Activated CD8-positive, alpha-beta memory T cell treated with anti-CD3 and anti-CD28 coated beads for 48 hours (primary cell): Measurements from ENCODE around the gene NFIC.

Experiments used
- DNase-seq, 3 experiments: peaks; one replicate each; pipeline ENCODE4 v3.0.0-alpha.2; 2020; ENCODE audit warnings: low read depth in 2 of 3, low spot score in 2 of 3

Gene NFIC

GRCh38 chr19:3481241-3482090 lies 115.1 kb downstream of the NFIC start:
- DNase-seq, result no peak

DNA sequence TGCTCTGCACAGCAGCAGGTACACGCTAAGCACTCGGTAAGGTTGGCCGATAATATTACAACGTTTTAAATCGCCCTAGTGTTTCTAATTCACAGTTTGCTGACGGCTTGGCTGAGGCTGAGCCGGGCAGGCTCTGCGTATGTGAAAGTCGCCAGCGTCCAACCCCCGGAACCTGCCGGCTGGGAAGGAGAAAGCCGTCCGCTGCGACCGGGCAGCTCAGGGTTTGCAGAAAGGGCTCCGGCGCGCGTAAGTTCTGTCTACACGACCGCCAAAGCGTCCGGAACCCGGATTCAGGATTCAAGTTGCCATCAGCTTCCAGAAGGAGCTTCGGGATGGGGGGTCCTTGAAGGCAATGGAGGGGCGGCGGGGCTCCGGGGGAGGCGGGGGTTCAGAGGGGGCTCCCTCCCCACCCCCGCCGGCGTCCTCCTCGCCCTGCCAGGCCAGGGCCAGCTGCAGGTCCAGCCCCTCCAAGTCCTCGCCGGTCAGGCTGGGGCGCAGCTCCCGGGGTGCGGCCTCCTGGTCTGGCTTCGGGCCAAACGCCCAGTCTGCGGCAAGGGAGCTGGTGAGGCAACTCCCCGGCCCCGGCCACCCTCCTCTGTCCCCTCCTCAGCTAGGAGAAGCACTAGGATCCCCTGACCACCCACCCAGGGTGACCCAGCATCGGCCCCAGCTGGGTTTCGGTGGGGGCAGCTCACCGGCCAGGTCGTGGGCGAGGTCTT lies 116.3 kb downstream of the NFIC start:
- DNase-seq, result no peak

- no peak for DNase-seq
These were observed 116.8 kb downstream of the NFIC start, which contains the start of gene SMIM44 for GRCh38 chr19:3483226-3483628. Gene SMIM44 (minus strand): TSS chr19:3483441. CDS start chr19:3483403, 38 bp downstream.

- DNase-seq, result no peak
These were observed 125.2 kb downstream of the NFIC start for GRCh38 chr19:3491396-3492119.

- no peak for DNase-seq
These were observed 125.9 kb downstream of the NFIC start for GRCh38 chr19:3492131-3492839.

- no peak for DNase-seq
These were observed 126.5 kb downstream of the NFIC start for GRCh38 chr19:3492919-3493318.

DNA sequence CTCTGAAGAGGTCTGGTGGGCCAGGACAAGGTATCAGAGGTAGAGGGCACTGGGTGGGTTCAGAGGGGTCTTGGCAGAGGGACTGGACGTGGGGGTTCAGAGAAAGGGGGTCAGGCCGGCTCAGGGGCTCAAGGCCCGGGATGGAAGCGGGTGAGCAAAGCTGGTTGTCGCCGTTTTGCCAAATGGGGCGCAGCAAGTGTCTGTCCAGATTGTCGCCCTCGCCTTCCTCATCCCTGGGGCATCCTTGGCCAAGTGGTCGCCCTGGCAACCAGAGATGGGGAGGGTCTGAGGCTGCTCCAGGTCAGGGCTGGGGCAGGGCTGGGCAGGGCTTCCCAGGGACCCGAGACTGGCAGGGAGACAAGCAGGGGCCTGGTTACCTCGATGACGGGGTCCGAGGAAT lies 127.3 kb downstream of the NFIC start:
- no peak for DNase-seq

DNA sequence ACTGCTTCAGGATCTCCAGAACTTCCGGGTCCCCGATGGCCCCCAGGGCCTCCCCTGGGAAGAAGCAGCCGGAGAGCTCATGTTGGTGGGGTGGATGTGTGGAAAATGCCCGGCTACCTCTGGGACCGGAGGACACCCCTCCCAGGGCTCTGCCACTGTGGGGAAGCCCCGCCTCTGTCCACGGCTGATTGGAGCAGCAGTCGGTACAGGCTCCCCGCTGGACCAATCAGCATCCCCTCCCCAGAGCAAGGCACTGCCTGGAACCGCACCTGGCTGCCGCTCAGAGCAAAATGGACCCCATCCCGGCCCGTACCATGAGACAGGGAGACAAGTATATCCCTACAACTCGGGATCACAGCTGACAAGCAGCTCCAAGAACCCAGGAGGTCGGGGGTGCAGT lies 127.7 kb downstream of the NFIC start:
- DNase-seq, result no peak

DNA sequence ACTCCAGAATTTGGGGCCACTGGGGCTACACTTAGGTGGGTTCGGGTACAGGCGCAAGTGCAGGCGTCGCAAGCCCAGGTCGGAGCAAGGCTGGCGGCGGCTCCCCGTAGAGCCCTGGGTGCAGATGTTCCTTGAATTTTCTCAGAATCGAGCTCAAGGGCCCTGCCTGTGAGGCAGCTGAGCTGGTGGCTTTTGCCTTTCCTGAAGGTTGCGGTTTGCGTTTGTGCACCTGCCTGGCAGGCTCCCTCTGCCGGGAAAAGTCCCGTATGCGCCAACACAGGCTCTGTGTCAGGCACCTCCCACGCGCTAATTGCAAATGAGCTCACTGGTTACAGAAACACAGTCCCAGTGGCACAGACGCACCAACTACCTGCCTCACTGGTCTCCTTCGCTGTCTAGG lies 128.2 kb downstream of the NFIC start:
- no peak for DNase-seq

DNA sequence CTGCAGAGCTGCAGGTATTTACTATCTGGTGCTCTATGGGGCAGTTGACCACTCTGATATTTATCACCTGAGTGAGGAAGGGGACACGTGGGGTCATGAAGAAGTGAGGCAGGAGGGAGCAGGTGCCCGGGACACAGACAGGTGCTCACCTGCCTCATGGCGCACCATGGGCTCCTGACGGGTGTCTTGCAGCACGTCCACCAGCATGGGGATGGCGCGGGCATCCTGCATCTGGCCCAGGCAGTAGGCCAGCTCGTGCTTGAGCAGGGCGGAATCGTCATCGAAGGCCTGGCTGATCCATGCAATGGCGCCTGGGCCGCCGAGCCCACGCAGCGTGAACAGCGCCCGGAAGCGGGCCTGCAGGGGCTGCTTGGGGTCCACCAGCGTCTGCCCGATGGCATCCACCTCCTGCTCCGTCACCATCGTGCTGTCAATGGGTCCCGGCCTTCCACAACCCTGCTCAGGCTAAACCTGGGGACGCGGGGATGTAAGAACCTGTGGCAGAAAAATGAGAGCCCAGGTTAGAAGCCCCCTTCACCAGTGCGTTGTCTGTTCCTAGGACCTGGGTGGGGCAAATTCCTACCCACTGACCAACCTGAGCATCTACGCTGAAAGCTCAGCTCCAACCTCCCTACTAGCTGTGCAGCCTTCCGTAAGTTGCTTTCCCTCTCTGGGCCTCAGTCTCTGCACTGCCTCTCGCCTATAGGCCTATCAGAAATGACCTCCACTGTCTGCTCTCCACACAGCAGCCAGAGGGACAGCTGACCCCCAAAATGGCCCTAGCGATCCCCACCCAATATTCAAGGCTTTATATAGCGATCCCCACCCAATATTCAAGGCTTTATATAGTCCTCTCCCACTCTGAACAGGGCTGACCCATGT lies 130.2 kb downstream of the NFIC start:
- DNase-seq, result no peak

DNA sequence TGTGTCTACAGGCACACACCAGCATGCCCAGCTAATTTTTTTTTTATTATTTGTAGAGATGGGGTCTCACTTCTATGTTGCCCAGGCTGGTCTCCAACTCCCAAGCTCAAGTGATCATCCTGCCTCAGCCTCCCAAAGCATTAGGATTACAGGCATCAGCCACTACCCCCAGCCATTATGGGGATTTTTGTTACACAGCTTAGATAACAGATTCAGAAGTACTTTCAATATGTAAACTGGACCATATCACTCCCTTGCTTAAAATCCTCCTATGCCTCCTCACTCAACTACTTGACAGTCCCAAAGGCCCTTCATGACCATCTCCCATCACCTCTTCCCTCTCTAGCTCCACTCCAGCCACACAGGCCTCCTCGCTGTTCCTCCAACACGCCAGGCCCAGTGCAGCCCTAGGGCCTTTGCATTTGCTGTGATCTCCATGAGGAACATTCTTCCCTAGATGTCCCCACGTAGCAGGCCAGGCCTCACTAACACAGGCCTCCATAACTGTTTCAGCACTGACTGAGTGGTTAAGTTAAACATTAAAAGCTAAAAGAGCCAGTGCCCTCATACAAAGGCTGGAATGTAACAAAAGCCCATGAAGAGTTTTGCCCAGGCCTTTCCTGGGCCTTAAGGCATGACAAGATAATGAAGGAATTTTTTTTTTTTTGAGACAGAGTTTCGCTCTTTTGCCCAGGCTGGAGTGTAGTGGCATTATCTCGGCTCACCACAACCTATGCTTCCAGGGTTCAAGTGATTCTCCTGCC lies 131.6 kb downstream of the NFIC start:
- no peak for DNase-seq

GRCh38 chr19:3499738-3500428 lies 133.5 kb downstream of the NFIC start:
- no peak for DNase-seq

- peak; percentile 89 to 93 (median 89) for DNase-seq
These were observed 134.2 kb downstream of the NFIC start, which contains the start of gene DOHH for GRCh38 chr19:3500429-3501101. Gene DOHH (minus strand): TSS chr19:3500674. CDS start chr19:3496814, 3,860 bp downstream.

- no peak for DNase-seq
These were observed 135.4 kb downstream of the NFIC start for GRCh38 chr19:3501780-3502179.

GRCh38 chr19:3503036-3503572 lies 136.7 kb downstream of the NFIC start:
- DNase-seq, result no peak

GRCh38 chr19:3504735-3505134 lies 138.4 kb downstream of the NFIC start:
- no peak for DNase-seq

DNA sequence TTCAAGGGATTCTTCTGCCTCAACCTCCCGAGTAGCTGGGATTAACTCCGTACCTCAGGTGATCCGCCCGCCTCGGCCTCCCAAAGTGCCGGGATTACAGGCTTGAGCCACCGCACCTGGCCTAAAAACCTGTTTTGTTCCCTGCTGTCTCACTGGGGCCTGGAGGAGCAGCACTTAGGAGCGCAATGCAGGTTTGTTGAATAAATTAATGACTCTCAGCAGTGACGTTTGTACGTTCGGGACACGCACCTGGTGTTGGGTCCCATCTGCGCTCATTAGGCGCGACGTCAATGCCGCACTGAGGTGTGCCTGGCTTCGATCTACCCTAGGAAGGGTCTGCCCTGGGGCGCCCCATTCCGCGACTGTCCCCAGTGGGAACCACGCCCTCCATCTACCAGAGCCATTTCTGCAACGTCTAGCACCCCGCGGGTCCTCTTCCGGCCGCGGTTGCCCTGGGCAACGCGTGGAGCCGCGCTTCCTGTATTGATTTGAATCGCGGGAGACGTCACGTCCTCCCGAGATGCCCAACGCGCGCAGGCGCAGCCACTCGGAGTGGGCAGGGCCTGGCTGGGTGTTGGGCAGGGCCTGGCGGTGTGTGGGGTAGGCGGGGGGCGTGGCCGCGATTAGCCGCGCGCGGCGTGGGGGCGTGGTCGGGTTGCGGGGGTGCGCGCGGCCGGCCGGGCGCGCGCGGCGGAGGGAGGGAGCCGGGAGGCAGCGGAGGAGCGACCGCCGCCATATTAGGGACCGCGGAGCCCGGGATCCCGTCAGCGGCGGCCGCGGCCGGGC lies 139.4 kb downstream of the NFIC start, which contains the start of gene FZR1:
FZR1 (plus strand) TSS at position 714 of the 786 bp plus-strand sequence. CDS start 16,679 bp downstream, outside the sequence.
- DNase-seq, result peak; percentile 97 to 100 (median 98)
